OCI-LY3 (cell line): ENCODE measurements around the gene CTSS.

Experiments used
- EZH2phosphoT487 ChIP-seq: fragments of 200-600 bp; shearing (Covaris generic); IDR thresholded peaks from 2 replicates; pipeline ENCODE4 v1.6.1; 2018; ENCODE audit warnings: antibody characterized with exemption, mixed run types, low read depth
- TF ChIP-seq, protein P1 (sequence below): fragments of 200-600, 300-600 bp; sonication (generic); IDR thresholded peaks from 2 replicates; pipeline ENCODE4 v1.5.1; 2014; ENCODE audit warnings: antibody characterized with exemption, low read length, low read depth

DNA sequence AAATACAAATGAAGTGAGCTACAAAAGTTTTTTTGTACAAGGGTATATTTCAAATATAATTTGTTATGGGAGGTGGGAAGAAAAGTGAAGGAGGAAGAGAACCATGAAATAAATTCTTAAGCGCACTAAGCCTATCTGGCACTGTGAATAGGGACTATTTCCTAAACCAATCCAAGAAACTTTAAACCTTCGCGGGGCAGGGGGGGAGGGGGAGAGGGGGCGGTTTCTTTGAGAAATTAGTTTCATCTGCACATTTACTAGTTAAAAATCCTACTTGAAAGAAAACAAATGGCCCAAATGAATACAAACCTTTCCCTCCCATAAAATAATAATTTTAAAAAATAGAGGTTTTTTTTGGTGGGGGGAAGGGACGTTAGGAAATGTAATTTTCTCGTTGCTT lies 69.0 kb downstream of the CTSS start:
- TF ChIP-seq, protein P1, sequence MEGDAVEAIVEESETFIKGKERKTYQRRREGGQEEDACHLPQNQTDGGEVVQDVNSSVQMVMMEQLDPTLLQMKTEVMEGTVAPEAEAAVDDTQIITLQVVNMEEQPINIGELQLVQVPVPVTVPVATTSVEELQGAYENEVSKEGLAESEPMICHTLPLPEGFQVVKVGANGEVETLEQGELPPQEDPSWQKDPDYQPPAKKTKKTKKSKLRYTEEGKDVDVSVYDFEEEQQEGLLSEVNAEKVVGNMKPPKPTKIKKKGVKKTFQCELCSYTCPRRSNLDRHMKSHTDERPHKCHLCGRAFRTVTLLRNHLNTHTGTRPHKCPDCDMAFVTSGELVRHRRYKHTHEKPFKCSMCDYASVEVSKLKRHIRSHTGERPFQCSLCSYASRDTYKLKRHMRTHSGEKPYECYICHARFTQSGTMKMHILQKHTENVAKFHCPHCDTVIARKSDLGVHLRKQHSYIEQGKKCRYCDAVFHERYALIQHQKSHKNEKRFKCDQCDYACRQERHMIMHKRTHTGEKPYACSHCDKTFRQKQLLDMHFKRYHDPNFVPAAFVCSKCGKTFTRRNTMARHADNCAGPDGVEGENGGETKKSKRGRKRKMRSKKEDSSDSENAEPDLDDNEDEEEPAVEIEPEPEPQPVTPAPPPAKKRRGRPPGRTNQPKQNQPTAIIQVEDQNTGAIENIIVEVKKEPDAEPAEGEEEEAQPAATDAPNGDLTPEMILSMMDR, result no peak
- no peak for TF ChIP-seq EZH2phosphoT487
